Measurements from ENCODE around the gene MYO5B.

DNA sequence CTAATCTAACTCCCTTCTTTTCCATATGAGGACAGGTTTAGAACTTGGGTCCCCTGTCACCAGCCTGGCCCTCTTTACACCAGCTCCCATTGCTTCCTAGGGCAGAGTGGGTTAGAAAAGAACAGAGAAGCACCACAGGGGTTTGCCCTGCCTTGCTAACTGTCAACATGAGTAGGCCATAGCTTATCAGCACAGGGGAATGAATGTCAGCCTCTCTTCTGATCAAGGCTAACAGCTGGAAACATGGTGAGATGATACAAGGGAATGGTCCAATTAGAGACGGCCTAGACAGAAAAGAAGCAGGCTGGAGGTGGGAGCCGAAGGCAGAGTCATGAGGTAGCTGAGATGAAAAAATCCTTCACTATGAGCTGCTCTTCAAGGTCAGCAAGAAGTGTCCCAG, 192.2 kb downstream of the MYO5B start:
- TF ChIP-seq POLR2A (IDR thresholded peaks at IDR 0.05) (no peak), POLR2AphosphoS5 (IDR thresholded peaks at IDR 0.05) (no peak)
- TF ChIP-seq, protein P1, sequence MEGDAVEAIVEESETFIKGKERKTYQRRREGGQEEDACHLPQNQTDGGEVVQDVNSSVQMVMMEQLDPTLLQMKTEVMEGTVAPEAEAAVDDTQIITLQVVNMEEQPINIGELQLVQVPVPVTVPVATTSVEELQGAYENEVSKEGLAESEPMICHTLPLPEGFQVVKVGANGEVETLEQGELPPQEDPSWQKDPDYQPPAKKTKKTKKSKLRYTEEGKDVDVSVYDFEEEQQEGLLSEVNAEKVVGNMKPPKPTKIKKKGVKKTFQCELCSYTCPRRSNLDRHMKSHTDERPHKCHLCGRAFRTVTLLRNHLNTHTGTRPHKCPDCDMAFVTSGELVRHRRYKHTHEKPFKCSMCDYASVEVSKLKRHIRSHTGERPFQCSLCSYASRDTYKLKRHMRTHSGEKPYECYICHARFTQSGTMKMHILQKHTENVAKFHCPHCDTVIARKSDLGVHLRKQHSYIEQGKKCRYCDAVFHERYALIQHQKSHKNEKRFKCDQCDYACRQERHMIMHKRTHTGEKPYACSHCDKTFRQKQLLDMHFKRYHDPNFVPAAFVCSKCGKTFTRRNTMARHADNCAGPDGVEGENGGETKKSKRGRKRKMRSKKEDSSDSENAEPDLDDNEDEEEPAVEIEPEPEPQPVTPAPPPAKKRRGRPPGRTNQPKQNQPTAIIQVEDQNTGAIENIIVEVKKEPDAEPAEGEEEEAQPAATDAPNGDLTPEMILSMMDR (IDR thresholded peaks at IDR 0.05) = no peak
